ENCODE data around the gene PTP4A1.

Gene PTP4A1

DNA sequence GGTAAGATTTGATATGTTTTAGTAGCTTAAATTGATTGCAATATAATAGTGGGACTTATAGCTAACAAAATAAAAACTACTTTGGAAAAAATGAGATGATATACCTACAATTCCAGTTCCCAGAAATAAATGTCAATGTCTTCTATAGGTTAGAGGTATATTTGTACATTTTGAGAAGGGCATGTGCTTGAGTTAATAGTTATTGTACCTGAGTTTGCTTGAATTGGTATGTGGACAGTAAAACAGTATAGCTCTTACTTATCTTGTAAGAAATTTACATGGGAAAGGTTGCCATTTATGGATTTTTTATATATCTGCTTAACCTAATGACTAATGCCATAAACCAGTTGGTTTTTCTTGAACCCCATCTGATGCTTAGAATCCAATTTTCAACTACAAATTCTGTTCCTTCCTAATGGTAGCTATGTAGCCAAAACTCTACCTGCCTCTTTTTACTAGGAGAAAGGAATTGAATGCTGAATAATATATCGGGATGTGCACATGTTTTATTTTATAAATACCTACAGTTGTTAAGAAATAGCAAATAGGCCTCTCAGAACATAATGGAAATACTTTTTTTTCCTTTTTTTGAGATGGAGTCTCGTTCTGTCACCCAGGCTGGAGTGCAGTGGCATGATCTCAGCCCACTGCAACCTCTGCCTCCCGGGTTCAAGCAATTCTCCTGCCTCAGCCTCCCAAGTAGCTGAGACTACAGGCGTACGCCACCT is 4.9 kb downstream of the PTP4A1 start:
- Histone ChIP-seq H4K20me1 (ENCODE audit: insufficient read depth, low read length) (peaks cover 35% of the 10 kb centered on the region), H3K4me2 (ENCODE audit: low read length) (no peak overlapping the region), H3K36me3 (replicated peaks; ENCODE audit: low read depth, low read length) (peaks cover 57% of the 10 kb centered on the region), H3K4me1 (ENCODE audit: low read length) (peaks cover 9% of the 10 kb centered on the region), H3K9me3 (ENCODE audit: insufficient read depth, low read length) (no peaks in the 10 kb centered on the region), H3K27ac (ENCODE audit: low read length) (no peak overlapping the region), H3K79me2 (ENCODE audit: low read length) (peaks cover 51% of the 10 kb centered on the region), H3K4me3 (ENCODE audit: low read length) (no peak overlapping the region), H2AFZ (ENCODE audit: low read depth, low read length) (no peak overlapping the region), H3K9ac (ENCODE audit: low read length) (no peak overlapping the region), H3K27me3 (ENCODE audit: low read depth, low read length) (no peaks in the 10 kb centered on the region)
- no peak for TF ChIP-seq EZH2phosphoT487 (IDR thresholded peaks at IDR 0.05; ENCODE audit: low read depth)
- TF ChIP-seq, protein P1, sequence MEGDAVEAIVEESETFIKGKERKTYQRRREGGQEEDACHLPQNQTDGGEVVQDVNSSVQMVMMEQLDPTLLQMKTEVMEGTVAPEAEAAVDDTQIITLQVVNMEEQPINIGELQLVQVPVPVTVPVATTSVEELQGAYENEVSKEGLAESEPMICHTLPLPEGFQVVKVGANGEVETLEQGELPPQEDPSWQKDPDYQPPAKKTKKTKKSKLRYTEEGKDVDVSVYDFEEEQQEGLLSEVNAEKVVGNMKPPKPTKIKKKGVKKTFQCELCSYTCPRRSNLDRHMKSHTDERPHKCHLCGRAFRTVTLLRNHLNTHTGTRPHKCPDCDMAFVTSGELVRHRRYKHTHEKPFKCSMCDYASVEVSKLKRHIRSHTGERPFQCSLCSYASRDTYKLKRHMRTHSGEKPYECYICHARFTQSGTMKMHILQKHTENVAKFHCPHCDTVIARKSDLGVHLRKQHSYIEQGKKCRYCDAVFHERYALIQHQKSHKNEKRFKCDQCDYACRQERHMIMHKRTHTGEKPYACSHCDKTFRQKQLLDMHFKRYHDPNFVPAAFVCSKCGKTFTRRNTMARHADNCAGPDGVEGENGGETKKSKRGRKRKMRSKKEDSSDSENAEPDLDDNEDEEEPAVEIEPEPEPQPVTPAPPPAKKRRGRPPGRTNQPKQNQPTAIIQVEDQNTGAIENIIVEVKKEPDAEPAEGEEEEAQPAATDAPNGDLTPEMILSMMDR (IDR thresholded peaks at IDR 0.05; ENCODE audit: low read depth, low read length) = no peak

DNA sequence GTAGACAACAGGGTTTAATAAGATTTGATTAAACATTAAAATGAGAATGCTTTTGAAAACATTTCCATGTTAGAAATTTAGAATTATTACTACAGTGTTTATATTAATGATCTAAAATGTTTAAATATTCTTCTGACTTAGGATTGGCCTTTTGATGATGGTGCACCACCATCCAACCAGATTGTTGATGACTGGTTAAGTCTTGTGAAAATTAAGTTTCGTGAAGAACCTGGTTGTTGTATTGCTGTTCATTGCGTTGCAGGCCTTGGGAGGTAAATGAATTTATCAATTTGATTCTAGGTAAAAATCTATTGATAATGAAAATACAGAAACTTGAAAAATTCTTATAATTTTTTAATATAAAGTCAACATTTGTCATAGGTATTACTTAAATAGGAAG is 6.5 kb downstream of the PTP4A1 start:
- Histone ChIP-seq H3K27ac (ENCODE audit: low read length) (no peak overlapping the region), H2AFZ (ENCODE audit: low read depth, low read length) (no peak overlapping the region), H3K4me3 (ENCODE audit: low read length) (no peak overlapping the region), H3K9ac (ENCODE audit: low read length) (no peak overlapping the region), H3K36me3 (replicated peaks; ENCODE audit: low read depth, low read length) (peaks cover 69% of the 10 kb centered on the region), H3K4me1 (ENCODE audit: low read length) (peaks cover 9% of the 10 kb centered on the region), H4K20me1 (ENCODE audit: insufficient read depth, low read length) (peaks cover 34% of the 10 kb centered on the region), H3K79me2 (ENCODE audit: low read length) (peaks cover 37% of the 10 kb centered on the region), H3K4me2 (ENCODE audit: low read length) (no peak overlapping the region), H3K9me3 (ENCODE audit: insufficient read depth, low read length) (no peaks in the 10 kb centered on the region), H3K27me3 (ENCODE audit: low read depth, low read length) (no peaks in the 10 kb centered on the region)
- TF ChIP-seq, protein P1 (IDR thresholded peaks at IDR 0.05; ENCODE audit: low read depth, low read length) = no peak
- no peak for TF ChIP-seq EZH2phosphoT487 (IDR thresholded peaks at IDR 0.05; ENCODE audit: low read depth)

DNA sequence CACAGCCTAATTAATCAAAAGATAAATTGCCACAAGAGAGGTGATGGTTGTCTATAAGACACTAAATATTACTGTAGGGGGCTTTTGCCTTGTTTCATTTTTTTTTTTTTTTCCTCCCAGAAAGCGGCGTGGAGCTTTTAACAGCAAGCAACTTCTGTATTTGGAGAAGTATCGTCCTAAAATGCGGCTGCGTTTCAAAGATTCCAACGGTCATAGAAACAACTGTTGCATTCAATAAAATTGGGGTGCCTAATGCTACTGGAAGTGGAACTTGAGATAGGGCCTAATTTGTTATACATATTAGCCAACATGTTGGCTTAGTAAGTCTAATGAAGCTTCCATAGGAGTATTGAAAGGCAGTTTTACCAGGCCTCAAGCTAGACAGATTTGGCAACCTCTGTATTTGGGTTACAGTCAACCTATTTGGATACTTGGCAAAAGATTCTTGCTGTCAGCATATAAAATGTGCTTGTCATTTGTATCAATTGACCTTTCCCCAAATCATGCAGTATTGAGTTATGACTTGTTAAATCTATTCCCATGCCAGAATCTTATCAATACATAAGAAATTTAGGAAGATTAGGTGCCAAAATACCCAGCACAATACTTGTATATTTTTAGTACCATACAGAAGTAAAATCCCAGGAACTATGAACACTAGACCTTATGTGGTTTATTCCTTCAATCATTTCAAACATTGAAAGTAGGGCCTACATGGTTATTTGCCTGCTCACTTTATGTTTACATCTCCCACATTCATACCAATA is 7.8 kb downstream of the PTP4A1 start:
- Histone ChIP-seq H3K4me2 (ENCODE audit: low read length) (no peak overlapping the region), H2AFZ (ENCODE audit: low read depth, low read length) (no peak overlapping the region), H3K79me2 (ENCODE audit: low read length) (peaks cover 24% of the 10 kb centered on the region), H3K4me1 (ENCODE audit: low read length) (peaks cover 2% of the 10 kb centered on the region), H3K27me3 (ENCODE audit: low read depth, low read length) (no peaks in the 10 kb centered on the region), H3K9ac (ENCODE audit: low read length) (no peak overlapping the region), H3K9me3 (ENCODE audit: insufficient read depth, low read length) (no peaks in the 10 kb centered on the region), H4K20me1 (ENCODE audit: insufficient read depth, low read length) (peaks cover 21% of the 10 kb centered on the region), H3K27ac (ENCODE audit: low read length) (no peak overlapping the region), H3K4me3 (ENCODE audit: low read length) (no peak overlapping the region), H3K36me3 (replicated peaks; ENCODE audit: low read depth, low read length) (peaks cover 68% of the 10 kb centered on the region)
- no peak for TF ChIP-seq EZH2phosphoT487 (IDR thresholded peaks at IDR 0.05; ENCODE audit: low read depth)
- TF ChIP-seq, protein P1 (IDR thresholded peaks at IDR 0.05; ENCODE audit: low read depth, low read length) = no peak

DNA sequence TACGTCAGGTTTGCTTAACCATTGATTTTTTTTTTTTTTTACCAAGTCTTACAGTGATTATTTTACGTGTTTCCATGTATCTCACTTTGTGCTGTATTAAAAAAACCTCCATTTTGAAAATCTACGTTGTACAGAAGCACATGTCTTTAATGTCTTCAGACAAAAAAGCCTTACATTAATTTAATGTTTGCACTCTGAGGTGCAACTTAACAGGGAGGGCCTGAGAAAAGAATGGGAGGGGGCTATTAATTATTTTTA is 8.4 kb downstream of the PTP4A1 start:
- H3K27me3 ChIP-seq (ENCODE audit: low read depth, low read length) = no peaks in the 10 kb centered on the region
- no peak overlapping the region for H3K4me2 ChIP-seq (ENCODE audit: low read length)
- no peak overlapping the region for H2AFZ ChIP-seq (ENCODE audit: low read depth, low read length)
- H3K4me3 ChIP-seq (ENCODE audit: low read length) = no peak overlapping the region
- H3K4me1 ChIP-seq (ENCODE audit: low read length) = no peaks in the 10 kb centered on the region
- no peaks in the 10 kb centered on the region for H3K9me3 ChIP-seq (ENCODE audit: insufficient read depth, low read length)
- H4K20me1 ChIP-seq (ENCODE audit: insufficient read depth, low read length) = peaks cover 16% of the 10 kb centered on the region
- H3K36me3 ChIP-seq (replicated peaks; ENCODE audit: low read depth, low read length) = peaks cover 68% of the 10 kb centered on the region
- peaks cover 19% of the 10 kb centered on the region for H3K79me2 ChIP-seq (ENCODE audit: low read length)
- H3K9ac ChIP-seq (ENCODE audit: low read length) = no peak overlapping the region
- no peak for TF ChIP-seq EZH2phosphoT487 (IDR thresholded peaks at IDR 0.05; ENCODE audit: low read depth)
- TF ChIP-seq, protein P1 (IDR thresholded peaks at IDR 0.05; ENCODE audit: low read depth, low read length) = no peak
- no peak overlapping the region for H3K27ac ChIP-seq (ENCODE audit: low read length)
